Gastroesophageal sphincter (tissue), 4 donors: ENCODE data around the gene PLEKHA8. TPM values are rescaled to one million over a fixed set of nuclear protein-coding genes. Genes with fewer than 3 reads are reported as not detected.

Experiments used
- ATAC-seq: fragments of 150-250 bp; one replicate; pipeline ENCODE4 v1.9.1; 2016; ENCODE audit warnings: mild to moderate bottlenecking, moderate library complexity
- H3K27ac ChIP-seq, 4 donors: fragments of 200-600 bp; sonication (generic) in 3 of 4; 1 replicate in 3 of 4; 2 replicates in 1 of 4; pipeline ENCODE4 v1.5.1; 2016 to 2019
- H3K27me3 ChIP-seq: fragments of 200-600 bp; sonication (generic); one replicate; pipeline ENCODE4 v1.5.1; 2019
- H3K36me3 ChIP-seq, 2 donors: fragments of 200-600 bp; sonication (generic); one replicate each; pipeline ENCODE4 v1.5.1; 2019; ENCODE audit warnings: control low read depth in 1 of 2
- H3K4me1 ChIP-seq, 3 donors: fragments of 200-600 bp; sonication (generic); 1 replicate in 2 of 3; 2 replicates in 1 of 3; pipeline ENCODE4 v1.5.1; 2016 to 2019; ENCODE audit warnings: control low read depth in 2 of 3
- H3K4me3 ChIP-seq, 2 donors: fragments of 200-600 bp; sonication (generic); one replicate each; pipeline ENCODE4 v1.5.1; 2019; ENCODE audit warnings: mild to moderate bottlenecking in 1 of 2, moderate library complexity in 1 of 2
- H3K9me3 ChIP-seq, 3 donors: fragments of 200-600 bp; sonication (generic); one replicate each; pipeline ENCODE4 v1.5.1; 2017 to 2019; ENCODE audit warnings: control low read depth in 2 of 3
- CTCF ChIP-seq, 4 experiments: fragments of 200-600 bp in 2 of 4; fragments of 450-650 bp in 2 of 4; sonication (generic) in 1 of 4; IDR thresholded peaks; one replicate each; pipeline ENCODE4 v1.5.1; 2017 to 2019; ENCODE audit warnings: antibody characterized with exemption in 4 of 4, mild to moderate bottlenecking in 2 of 4, moderate library complexity in 2 of 4
- EP300 ChIP-seq: sonication (generic); formaldehyde crosslinking; IDR thresholded peaks from one replicate; pipeline ENCODE4 v1.6.1; 2017; ENCODE audit warnings: antibody characterized with exemption, mild to moderate bottlenecking
- POLR2A ChIP-seq, 2 donors: fragments of 450-650 bp; IDR thresholded peaks; one replicate each; pipeline ENCODE4 v1.6.1; 2017; ENCODE audit warnings: antibody characterized with exemption in 2 of 2, mild to moderate bottlenecking in 2 of 2, moderate library complexity in 1 of 2
- POLR2AphosphoS5 ChIP-seq: sonication (generic); formaldehyde crosslinking; IDR thresholded peaks from one replicate; pipeline ENCODE4 v1.6.1; 2017; ENCODE audit warnings: antibody characterized with exemption
- WGBS, 2 donors: methylation state at CpG; one replicate each; pipeline ENCODE4 v1.1.5; 2018; ENCODE audit warnings: low coverage in 1 of 2; 5-methylcytosine and 5-hydroxymethylcytosine counted together
- total RNA-seq, 4 donors: library from RNA; depleted of rRNA; stranded (reverse); fragments of >200 nt; gene quantifications; one replicate each; pipeline ENCODE4 v1.1.0, GENCODE V29; 2016

Gene PLEKHA8
- total RNA-seq, 4 donors from 2014 or later, result 7.5 to 16.3 (median 11.4) TPM

GRCh38 chr7:30027740-30028215 lies 434 bp upstream of the PLEKHA8 start:
- ATAC-seq, result no peak
- H3K4me1 ChIP-seq, result peaks cover 15 to 67% (median 23%) of the 10 kb centered on the region in 3 donors

GRCh38 chr7:30028749-30029635 lies 780 bp downstream of the PLEKHA8 start:
- no peaks in the 10 kb centered on the region for H3K36me3 ChIP-seq
- 1 to 2% methylated on average over 5 to 15 of the region's 42 CpGs for WGBS, 2 donors
- H3K4me1 ChIP-seq, result peaks cover 15 to 59% (median 23%) of the 10 kb centered on the region in 3 donors
- peak overlapping the region; percentile 81 to 96 for H3K4me3 ChIP-seq
- no peak for ATAC-seq
- no peaks in the 10 kb centered on the region for H3K27me3 ChIP-seq
- H3K27ac ChIP-seq, result peak overlapping the region; percentile 83 to 96 (median 92)
- H3K9me3 ChIP-seq, result no peaks in the 10 kb centered on the region
- TF ChIP-seq POLR2A (IDR thresholded peaks at IDR 0.05), result no peak
- TF ChIP-seq CTCF (IDR thresholded peaks at IDR 0.05), result no peak
- no peak for TF ChIP-seq EP300
- no peak for TF ChIP-seq POLR2AphosphoS5

More at GRCh38 chr7:30027740-30028215, 434 bp upstream of the PLEKHA8 start:
- TF ChIP-seq POLR2A (IDR thresholded peaks at IDR 0.05) (no peak), EP300 (no peak)
- H3K27me3 ChIP-seq, result no peaks in the 10 kb centered on the region
- 3 to 7% methylated on average over 3 to 9 of the region's 9 CpGs for WGBS, 2 donors
- H3K27ac ChIP-seq, result peak overlapping the region; percentile 83 to 96 (median 92)
- no peaks in the 10 kb centered on the region for H3K9me3 ChIP-seq
- peak overlapping the region; percentile 81 to 96 for H3K4me3 ChIP-seq
- H3K36me3 ChIP-seq, result no peaks in the 10 kb centered on the region

- TF ChIP-seq CTCF (IDR thresholded peaks at IDR 0.05) (no peak), EP300 (no peak), POLR2AphosphoS5 (no peak), POLR2A (IDR thresholded peaks at IDR 0.05) (no peak)
- peaks cover 15 to 52% (median 19%) of the 10 kb centered on the region in 3 donors for H3K4me1 ChIP-seq
- no peak for ATAC-seq
- H3K4me3 ChIP-seq, result peak overlapping the region; percentile 81 to 96
- no peaks in the 10 kb centered on the region for H3K27me3 ChIP-seq
- no peaks in the 10 kb centered on the region for H3K36me3 ChIP-seq
- no peaks in the 10 kb centered on the region for H3K9me3 ChIP-seq
- WGBS, 2 donors, result 24 to 31% methylated on average over 6 of the region's 6 CpGs
- H3K27ac ChIP-seq, result peak overlapping the region in 2 of 4 donors; percentile 90 to 94
Observed at GRCh38 chr7:30029696-30030095, 1.5 kb downstream of the PLEKHA8 start.

GRCh38 chr7:30032310-30033125 lies 4.3 kb downstream of the PLEKHA8 start:
- no peaks in the 10 kb centered on the region for H3K9me3 ChIP-seq
- ATAC-seq, result no peak
- H3K36me3 ChIP-seq, result no peaks in the 10 kb centered on the region
- H3K27me3 ChIP-seq, result no peaks in the 10 kb centered on the region
- TF ChIP-seq EP300 (no peak), POLR2A (IDR thresholded peaks at IDR 0.05) (no peak), POLR2AphosphoS5 (no peak), CTCF (IDR thresholded peaks at IDR 0.05) (no peak)
- H3K4me3 ChIP-seq, result no peak overlapping the region
- WGBS, 2 donors, result 43 to 50% methylated on average over 4 of the region's 4 CpGs
- peak overlapping the region in 1 of 4 donors; percentile 5 for H3K27ac ChIP-seq
- peaks cover 10 to 37% (median 10%) of the 10 kb centered on the region in 3 donors for H3K4me1 ChIP-seq

GRCh38 chr7:30034501-30034900 lies 6.3 kb downstream of the PLEKHA8 start:
- no peak overlapping the region for H3K27ac ChIP-seq
- no peaks in the 10 kb centered on the region for H3K27me3 ChIP-seq
- H3K9me3 ChIP-seq, result no peaks in the 10 kb centered on the region
- ATAC-seq, result no peak
- H3K36me3 ChIP-seq, result no peaks in the 10 kb centered on the region
- H3K4me3 ChIP-seq, result no peak overlapping the region
- TF ChIP-seq EP300 (no peak), CTCF (IDR thresholded peaks at IDR 0.05) (no peak), POLR2AphosphoS5 (no peak), POLR2A (IDR thresholded peaks at IDR 0.05) (no peak)
- peaks cover 5 to 42% (median 7%) of the 10 kb centered on the region in 3 donors for H3K4me1 ChIP-seq
- 96 to 100% methylated on average over 2 to 3 of the region's 3 CpGs for WGBS, 2 donors
